BE2C (cell line): Measurements from ENCODE around the gene DOCK9.

Experiments used
- DNase-seq: peaks from one replicate; pipeline ENCODE4 v3.0.0-alpha.2; 2020
- H3K27me3 ChIP-seq: fragments of 250-450 bp; sonication (Bioruptor Pico); 2 replicates; pipeline ENCODE4 v1.5.1; 2020; ENCODE audit warnings: mild to moderate bottlenecking
- H3K36me3 ChIP-seq: fragments of 250-450 bp; sonication (Bioruptor Pico); 2 replicates; pipeline ENCODE4 v1.5.1; 2020; ENCODE audit warnings: mild to moderate bottlenecking
- H3K4me1 ChIP-seq: fragments of 250-450 bp; sonication (Bioruptor Pico); 2 replicates; pipeline ENCODE4 v1.5.1; 2020
- H3K4me3 ChIP-seq: 2 replicates; pipeline ENCODE4 v1.5.1; 2011; ENCODE audit warnings: low read depth, low read length
- H3K9me3 ChIP-seq: fragments of 250-450 bp; sonication (Bioruptor Pico); 2 replicates; pipeline ENCODE4 v1.5.1; 2020
- CTCF ChIP-seq: IDR thresholded peaks from 2 replicates; pipeline ENCODE4 v1.5.1; 2012; ENCODE audit warnings: mild to moderate bottlenecking, low read depth, low read length

The DOCK9 gene

GRCh38 chr13:98893371-98893770, 84.5 kb downstream of the DOCK9 start:
- no peak for TF ChIP-seq CTCF
- Histone ChIP-seq H3K9me3 (no peaks in the 10 kb centered on the region), H3K4me3 (no peak overlapping the region), H3K27me3 (peaks cover 34% of the 10 kb centered on the region), H3K36me3 (no peaks in the 10 kb centered on the region), H3K4me1 (no peaks in the 10 kb centered on the region)
- no peak for DNase-seq

- Histone ChIP-seq H3K36me3 (no peaks in the 10 kb centered on the region), H3K4me3 (no peak overlapping the region), H3K4me1 (no peaks in the 10 kb centered on the region), H3K27me3 (peaks cover 38% of the 10 kb centered on the region), H3K9me3 (no peaks in the 10 kb centered on the region)
- no peak for TF ChIP-seq CTCF
- DNase-seq = no peak
These were observed 85.0 kb downstream of the DOCK9 start for GRCh38 chr13:98892821-98893220.

- no peak for DNase-seq
- TF ChIP-seq CTCF = no peak
- no peaks in the 10 kb centered on the region for H3K36me3 ChIP-seq
- H3K27me3 ChIP-seq = peaks cover 38% of the 10 kb centered on the region
- H3K4me3 ChIP-seq = no peak overlapping the region
- no peaks in the 10 kb centered on the region for H3K9me3 ChIP-seq
- no peaks in the 10 kb centered on the region for H3K4me1 ChIP-seq
These were observed 85.8 kb downstream of the DOCK9 start for GRCh38 chr13:98892077-98892476.

- DNase-seq = no peak
- H3K4me3 ChIP-seq = no peak overlapping the region
These were observed 86.9 kb downstream of the DOCK9 start for GRCh38 chr13:98890925-98891324.

GRCh38 chr13:98890186-98890585, 87.7 kb downstream of the DOCK9 start:
- Histone ChIP-seq H3K4me1 (no peaks in the 10 kb centered on the region), H3K36me3 (no peaks in the 10 kb centered on the region), H3K9me3 (no peaks in the 10 kb centered on the region), H3K27me3 (peaks cover 46% of the 10 kb centered on the region), H3K4me3 (no peak overlapping the region)
- peak; percentile 39 for DNase-seq
- TF ChIP-seq CTCF = no peak

More at GRCh38 chr13:98890925-98891324, 86.9 kb downstream of the DOCK9 start:
- Histone ChIP-seq H3K9me3 (no peaks in the 10 kb centered on the region), H3K4me1 (no peaks in the 10 kb centered on the region), H3K36me3 (no peaks in the 10 kb centered on the region), H3K27me3 (peaks cover 43% of the 10 kb centered on the region)
- TF ChIP-seq CTCF = no peak

GRCh38 chr13:98889419-98890085, 88.3 kb downstream of the DOCK9 start:
- no peaks in the 10 kb centered on the region for H3K4me1 ChIP-seq
- no peak for DNase-seq
- no peak for TF ChIP-seq CTCF

More at GRCh38 chr13:98889419-98890085, 88.3 kb downstream of the DOCK9 start:
- Histone ChIP-seq H3K36me3 (no peaks in the 10 kb centered on the region), H3K4me3 (no peak overlapping the region), H3K27me3 (peaks cover 46% of the 10 kb centered on the region), H3K9me3 (no peaks in the 10 kb centered on the region)
